ENCODE data around the gene SORCS2. TPM values are rescaled to one million over a fixed set of nuclear protein-coding genes. Genes with fewer than 3 reads are reported as not detected.

Gene SORCS2
- polyA plus RNA-seq, 1 donor from 2014 or later: not detected

DNA sequence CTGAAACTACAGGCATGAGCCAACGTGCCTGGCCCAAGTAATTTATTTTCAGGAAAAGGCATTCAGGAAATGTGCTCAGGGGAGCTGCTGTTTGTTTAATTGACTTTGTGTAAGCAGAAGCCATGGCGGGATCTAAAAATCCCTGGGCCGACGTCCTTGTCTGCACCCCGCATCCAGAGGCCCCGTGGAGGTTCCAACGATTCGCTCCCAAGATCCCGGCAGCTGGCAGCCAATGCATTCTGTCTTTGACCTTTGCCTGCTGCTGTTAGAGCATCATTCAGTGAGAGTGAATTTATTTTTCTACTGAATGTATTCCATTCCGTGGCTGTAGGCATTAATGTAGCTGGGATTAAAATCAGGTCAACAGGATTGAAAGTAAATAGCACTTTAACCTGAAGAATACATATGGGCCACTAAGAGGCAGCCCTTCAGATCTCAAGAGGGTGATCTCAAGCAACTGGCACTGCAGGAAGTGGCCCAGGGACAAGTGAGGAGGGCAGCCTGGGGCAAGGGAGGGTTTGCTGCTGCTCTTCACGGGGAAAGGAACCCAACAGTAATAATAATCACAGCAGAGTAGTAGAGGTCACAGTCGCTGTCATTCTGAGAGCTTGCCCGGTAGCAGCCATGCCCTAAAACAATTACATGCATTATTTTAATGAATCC lies 167.2 kb downstream of the SORCS2 start:
- Mint-ChIP-seq H3K4me1 (no peaks in the 10 kb centered on the region), H3K27me3 (no peaks in the 10 kb centered on the region), H3K36me3 (no peaks in the 10 kb centered on the region), H3K9me3 (peaks cover 0 to 3% (median 2%) of the 10 kb centered on the region in 3 donors), H3K4me3 (no peak overlapping the region), H3K27ac (no peak overlapping the region)

DNA sequence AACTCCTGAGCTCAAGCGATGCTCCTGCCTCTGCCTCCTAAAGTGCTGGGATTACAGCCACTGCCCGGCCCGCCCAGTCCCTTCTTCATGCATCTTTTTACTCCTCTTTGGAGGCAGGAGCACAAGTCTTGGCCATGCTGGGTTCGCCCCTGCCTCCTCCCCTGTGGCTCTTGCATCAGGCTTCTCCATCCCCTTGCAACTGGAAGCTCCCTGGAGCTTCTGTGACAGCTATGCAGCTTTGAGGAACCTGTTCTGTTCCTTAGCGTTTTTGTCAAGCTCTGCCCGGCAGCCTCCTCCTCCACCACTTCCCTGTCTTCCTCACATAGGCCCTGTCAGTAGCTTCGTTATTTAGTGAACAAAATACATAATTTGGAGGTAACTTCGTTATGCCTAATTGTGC lies 168.5 kb downstream of the SORCS2 start:
- peaks cover 0 to 3% (median 2%) of the 10 kb centered on the region in 3 donors for H3K9me3 Mint-ChIP-seq
- H3K27ac Mint-ChIP-seq: no peak overlapping the region
- H3K4me3 Mint-ChIP-seq: no peak overlapping the region
- H3K4me1 Mint-ChIP-seq: no peaks in the 10 kb centered on the region
- H3K27me3 Mint-ChIP-seq: no peaks in the 10 kb centered on the region
- H3K36me3 Mint-ChIP-seq: no peaks in the 10 kb centered on the region

DNA sequence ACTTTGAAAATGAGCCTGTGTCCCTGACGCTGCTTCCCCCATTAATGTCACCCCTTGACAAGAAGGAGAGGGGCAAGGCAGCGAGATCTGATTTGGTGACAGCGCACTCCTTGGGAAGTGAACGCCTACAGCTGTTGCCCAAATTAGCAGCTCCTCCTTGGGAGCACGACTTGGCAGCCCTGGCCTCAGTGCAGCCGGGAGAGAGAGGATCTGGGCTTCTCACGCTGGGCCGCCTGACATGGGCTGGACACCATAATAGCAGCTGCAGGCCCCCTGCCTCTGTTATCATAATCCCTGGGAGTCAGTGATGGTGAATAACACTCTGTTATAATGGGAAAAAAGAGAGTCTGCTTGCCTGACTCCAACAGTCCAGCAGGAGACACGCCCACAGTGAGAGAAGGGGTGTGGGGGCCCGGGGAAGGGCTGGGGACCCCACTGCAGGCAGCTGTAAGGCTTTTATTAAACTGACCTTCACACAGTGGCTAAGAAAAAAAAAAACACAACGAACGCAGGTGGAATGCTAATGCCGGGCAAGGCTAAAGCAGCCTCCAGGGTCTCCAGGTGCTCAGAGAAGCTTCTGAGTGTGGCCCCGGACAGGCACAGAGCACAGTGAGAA lies 169.1 kb downstream of the SORCS2 start:
- H3K27me3 Mint-ChIP-seq: no peaks in the 10 kb centered on the region
- no peaks in the 10 kb centered on the region for H3K36me3 Mint-ChIP-seq
- no peak overlapping the region for H3K27ac Mint-ChIP-seq
- no peak overlapping the region for H3K4me3 Mint-ChIP-seq
- H3K4me1 Mint-ChIP-seq: no peaks in the 10 kb centered on the region
- H3K9me3 Mint-ChIP-seq: peaks cover 0 to 3% (median 2%) of the 10 kb centered on the region in 3 donors

DNA sequence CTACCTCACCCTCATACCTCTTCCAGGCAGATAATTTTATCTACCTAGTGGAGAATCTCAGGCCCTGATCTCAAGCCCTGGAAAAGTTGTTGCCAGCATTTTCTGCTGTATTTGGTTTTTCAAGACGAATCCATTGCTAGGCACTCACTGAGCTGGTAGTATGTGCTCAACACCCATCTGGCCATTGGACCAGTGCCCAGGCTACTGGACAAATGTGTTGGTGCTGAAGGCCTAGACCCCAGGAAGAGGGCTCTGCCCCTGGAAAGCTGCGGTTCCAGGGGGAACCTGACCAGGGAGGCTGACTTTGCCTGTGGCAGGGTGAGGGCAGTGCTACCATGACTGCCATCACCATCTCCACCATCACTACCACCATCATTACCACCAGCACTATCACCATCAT lies 170.0 kb downstream of the SORCS2 start:
- Mint-ChIP-seq H3K9me3 (peaks cover 0 to 3% (median 2%) of the 10 kb centered on the region in 3 donors), H3K4me3 (no peak overlapping the region), H3K27me3 (no peaks in the 10 kb centered on the region), H3K36me3 (no peaks in the 10 kb centered on the region), H3K27ac (no peak overlapping the region), H3K4me1 (no peaks in the 10 kb centered on the region)

DNA sequence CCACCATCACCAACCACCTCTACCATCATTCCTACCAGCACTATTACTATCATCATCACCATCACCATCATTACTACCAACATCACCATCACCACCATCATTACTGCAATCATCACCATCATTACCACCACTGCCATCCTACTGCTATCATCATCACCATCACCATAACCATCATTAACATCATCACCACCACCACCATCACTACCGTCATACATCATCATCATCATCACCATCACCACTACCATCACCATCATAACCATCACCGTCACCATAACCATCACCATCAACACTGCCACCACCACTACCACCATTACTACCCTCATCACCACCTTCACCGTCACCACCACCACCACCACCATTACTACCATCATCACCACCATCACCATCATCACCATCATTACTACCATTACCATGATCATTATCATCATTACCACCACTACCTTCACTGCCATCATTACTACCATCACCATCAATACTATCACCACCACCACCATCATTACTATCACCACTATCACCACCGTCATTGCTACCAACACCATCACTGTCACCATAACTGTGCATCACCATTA lies 170.6 kb downstream of the SORCS2 start:
- peaks cover 0 to 3% (median 2%) of the 10 kb centered on the region in 3 donors for H3K9me3 Mint-ChIP-seq
- no peaks in the 10 kb centered on the region for H3K36me3 Mint-ChIP-seq
- no peak overlapping the region for H3K27ac Mint-ChIP-seq
- no peaks in the 10 kb centered on the region for H3K27me3 Mint-ChIP-seq
- no peaks in the 10 kb centered on the region for H3K4me1 Mint-ChIP-seq
- no peak overlapping the region for H3K4me3 Mint-ChIP-seq

DNA sequence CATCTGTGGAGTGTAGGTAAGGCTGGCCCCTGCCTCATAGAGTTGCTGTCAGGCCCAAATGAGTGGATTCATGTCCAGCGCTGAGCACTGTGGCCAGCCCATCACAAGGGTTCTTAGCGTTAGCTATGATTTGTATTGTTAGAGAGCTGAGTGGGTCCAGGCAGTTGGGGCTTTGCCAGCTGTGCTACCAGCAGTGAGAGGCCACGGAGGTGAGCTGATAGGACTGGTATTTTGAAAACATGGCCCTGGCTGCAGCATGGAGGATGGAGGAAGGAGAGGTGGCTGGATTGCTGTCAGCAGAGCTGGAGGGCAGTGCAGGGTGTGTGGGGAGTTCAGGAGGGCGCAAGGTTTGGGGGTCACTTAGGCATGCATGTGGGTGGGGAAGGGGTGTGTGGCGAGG lies 172.6 kb downstream of the SORCS2 start:
- Mint-ChIP-seq H3K4me1 (no peaks in the 10 kb centered on the region), H3K9me3 (peaks cover 0 to 2% (median 0%) of the 10 kb centered on the region in 3 donors), H3K27ac (no peak overlapping the region), H3K27me3 (no peaks in the 10 kb centered on the region), H3K4me3 (no peak overlapping the region), H3K36me3 (no peaks in the 10 kb centered on the region)

DNA sequence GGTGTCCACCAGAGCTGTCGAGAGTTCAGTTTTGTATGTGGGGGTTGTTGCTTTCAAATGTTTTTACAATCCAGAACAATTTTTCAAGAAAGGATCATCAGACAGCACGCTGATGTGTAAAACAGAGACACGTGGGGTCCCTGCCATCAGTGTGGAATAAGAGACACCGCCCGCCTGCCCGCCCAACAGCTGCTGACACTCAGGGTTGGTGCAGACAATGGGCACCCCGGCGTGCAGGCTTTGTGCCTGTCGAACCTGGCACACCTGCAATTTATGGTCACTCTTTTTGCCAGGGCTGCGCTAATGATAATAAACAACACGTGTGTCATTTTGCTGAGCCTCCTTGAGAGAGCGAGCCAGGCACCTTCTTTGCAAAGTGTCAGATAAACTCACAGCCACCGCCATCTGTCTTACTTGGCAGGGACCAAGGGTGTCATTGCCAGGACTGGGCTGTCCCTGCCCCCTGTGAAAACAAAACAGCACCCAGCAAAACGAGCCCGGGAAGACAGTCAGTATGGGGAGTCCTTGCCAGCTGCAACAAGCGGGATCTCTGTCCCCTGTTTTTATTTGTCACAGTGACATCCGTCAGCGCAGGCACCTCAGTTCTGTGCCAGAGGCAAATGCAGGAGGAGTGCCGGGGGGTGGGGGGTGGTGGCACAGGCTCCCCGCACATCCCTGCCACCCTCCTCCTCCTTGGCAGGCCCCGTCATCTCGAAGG lies 173.3 kb downstream of the SORCS2 start:
- Mint-ChIP-seq H3K27ac (no peak overlapping the region), H3K4me1 (no peaks in the 10 kb centered on the region), H3K4me3 (no peak overlapping the region), H3K27me3 (no peaks in the 10 kb centered on the region), H3K9me3 (peaks cover 0 to 2% (median 0%) of the 10 kb centered on the region in 3 donors), H3K36me3 (no peaks in the 10 kb centered on the region)

DNA sequence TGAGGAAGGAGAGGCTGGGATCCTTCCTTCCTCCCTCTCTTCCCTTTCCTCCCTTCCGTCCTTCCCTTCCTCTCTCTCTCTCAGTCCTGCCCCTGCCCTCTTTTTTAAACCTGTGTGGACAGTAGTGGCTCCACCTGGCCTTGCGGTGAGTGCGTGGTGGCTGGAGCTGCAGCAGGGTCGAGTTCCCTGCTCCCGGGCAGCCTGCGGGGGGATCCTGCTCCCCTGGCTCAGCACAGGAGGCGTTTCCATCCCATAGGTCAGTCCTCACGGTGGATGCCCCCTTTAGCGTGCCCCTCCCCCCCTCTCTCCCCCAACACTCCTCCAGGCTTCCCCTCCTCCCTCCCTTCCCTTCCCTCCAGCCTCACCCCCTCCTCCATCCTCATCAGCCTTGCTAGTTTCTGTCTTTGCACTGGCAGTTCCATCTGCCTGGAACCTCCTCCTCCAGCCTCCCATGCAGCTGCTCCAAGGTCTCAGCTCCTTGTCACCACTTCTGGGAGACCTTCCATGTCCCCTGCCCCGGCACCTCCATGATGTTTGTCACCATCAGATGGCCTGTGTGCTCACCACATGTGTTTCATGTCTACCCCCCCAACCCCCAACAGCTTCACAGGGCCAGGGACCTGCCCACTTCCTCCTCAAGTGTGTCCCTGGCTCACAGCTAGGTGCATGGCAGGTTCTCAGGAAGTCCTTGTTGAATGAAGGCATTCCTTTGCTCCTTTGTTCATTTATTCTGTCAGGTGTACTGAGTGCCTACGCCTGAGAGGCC lies 174.0 kb downstream of the SORCS2 start:
- no peaks in the 10 kb centered on the region for H3K4me1 Mint-ChIP-seq
- H3K4me3 Mint-ChIP-seq: no peak overlapping the region
- no peak overlapping the region for H3K27ac Mint-ChIP-seq
- H3K27me3 Mint-ChIP-seq: no peaks in the 10 kb centered on the region
- no peaks in the 10 kb centered on the region for H3K36me3 Mint-ChIP-seq
- H3K9me3 Mint-ChIP-seq: peaks cover 0 to 2% (median 0%) of the 10 kb centered on the region in 3 donors

DNA sequence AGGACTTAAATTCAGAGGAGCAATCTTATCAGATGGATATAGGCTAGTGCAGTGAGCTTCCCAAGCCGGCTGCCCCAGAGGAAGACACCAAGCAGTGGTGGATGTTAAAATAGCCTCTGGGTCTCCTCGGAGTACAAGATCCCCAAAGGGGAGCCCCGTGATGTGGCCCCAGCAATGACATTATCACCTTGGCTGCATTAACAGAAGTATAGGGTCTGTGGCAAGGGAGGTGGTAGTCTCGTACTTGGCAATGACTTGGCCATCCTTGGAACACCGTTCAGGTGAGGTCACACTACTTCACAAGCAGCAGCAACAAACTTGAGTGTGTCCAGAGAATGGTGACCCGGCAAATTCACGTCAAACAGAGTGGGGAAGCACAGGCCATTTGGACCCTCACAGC lies 174.6 kb downstream of the SORCS2 start:
- H3K9me3 Mint-ChIP-seq: peaks cover 0 to 2% (median 0%) of the 10 kb centered on the region in 3 donors
- H3K4me3 Mint-ChIP-seq: no peak overlapping the region
- H3K27me3 Mint-ChIP-seq: no peaks in the 10 kb centered on the region
- H3K4me1 Mint-ChIP-seq: no peaks in the 10 kb centered on the region
- no peaks in the 10 kb centered on the region for H3K36me3 Mint-ChIP-seq
- H3K27ac Mint-ChIP-seq: no peak overlapping the region

DNA sequence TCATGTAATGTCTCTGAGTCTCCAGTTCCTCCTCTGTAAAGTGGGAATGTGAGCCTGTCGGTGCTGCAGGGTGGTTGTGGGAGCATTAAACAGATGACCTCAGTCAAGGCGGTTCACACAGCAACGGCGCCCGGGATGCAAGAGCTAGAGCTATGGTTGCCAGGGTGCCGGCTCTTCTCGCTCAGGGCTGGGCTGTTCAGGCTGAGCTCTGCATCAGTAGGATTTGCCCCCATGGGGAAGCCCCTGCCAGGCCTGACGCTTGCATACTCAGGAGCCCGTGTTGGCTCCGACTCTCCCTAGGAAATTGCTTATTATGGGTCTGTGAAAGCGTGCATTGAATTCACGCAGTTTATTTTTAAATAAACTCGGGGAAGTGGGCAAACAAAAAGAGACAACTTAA lies 175.1 kb downstream of the SORCS2 start:
- no peak overlapping the region for H3K27ac Mint-ChIP-seq
- no peaks in the 10 kb centered on the region for H3K4me1 Mint-ChIP-seq
- H3K27me3 Mint-ChIP-seq: no peaks in the 10 kb centered on the region
- peaks cover 0 to 2% (median 0%) of the 10 kb centered on the region in 3 donors for H3K9me3 Mint-ChIP-seq
- no peaks in the 10 kb centered on the region for H3K36me3 Mint-ChIP-seq
- H3K4me3 Mint-ChIP-seq: no peak overlapping the region

DNA sequence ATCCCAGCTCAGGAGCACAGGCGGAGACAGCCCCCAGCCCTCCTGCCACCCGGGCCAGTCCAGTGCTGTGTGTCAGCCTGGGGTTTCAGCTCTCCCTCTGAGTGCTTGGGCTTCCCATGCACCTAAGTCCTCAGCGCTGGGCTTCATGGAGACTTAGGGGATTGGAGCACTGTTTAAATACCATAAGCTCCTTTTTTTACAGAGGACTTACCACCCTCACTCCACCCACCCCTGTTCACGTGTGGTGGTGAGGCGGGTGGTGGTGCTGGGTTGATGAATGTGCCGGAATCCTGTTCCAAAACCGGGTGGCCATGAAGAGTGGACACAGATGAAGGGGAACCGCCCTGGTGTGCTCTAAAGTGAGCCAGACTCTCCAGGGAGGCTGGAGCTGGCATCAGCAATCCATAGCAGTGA lies 175.5 kb downstream of the SORCS2 start:
- Mint-ChIP-seq H3K27ac (no peak overlapping the region), H3K9me3 (peaks cover 0 to 2% (median 0%) of the 10 kb centered on the region in 3 donors), H3K4me1 (no peaks in the 10 kb centered on the region), H3K36me3 (no peaks in the 10 kb centered on the region), H3K27me3 (no peaks in the 10 kb centered on the region), H3K4me3 (no peak overlapping the region)

DNA sequence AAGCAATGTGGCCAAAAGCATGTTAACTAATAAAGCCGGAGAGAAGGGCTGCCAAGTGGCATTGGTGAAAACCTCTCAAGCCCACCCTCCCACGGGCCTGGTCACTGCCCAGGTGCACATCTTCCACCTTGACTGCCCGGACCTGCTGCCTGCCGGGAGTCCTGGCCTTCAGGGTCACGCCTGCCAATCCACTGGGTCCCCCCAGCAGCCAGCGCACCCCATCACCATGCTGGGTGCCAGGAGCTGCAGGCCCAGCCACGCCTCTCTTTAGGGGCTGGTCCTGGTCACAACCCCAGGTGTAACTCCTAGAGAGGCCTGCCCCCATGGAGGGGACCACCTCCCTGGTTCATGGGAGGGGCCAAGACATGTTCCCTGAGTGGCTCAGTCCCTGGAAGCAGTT lies 176.0 kb downstream of the SORCS2 start:
- no peaks in the 10 kb centered on the region for H3K36me3 Mint-ChIP-seq
- peaks cover 0 to 2% (median 0%) of the 10 kb centered on the region in 3 donors for H3K9me3 Mint-ChIP-seq
- H3K4me1 Mint-ChIP-seq: no peaks in the 10 kb centered on the region
- no peaks in the 10 kb centered on the region for H3K27me3 Mint-ChIP-seq
- no peak overlapping the region for H3K27ac Mint-ChIP-seq
- H3K4me3 Mint-ChIP-seq: no peak overlapping the region

DNA sequence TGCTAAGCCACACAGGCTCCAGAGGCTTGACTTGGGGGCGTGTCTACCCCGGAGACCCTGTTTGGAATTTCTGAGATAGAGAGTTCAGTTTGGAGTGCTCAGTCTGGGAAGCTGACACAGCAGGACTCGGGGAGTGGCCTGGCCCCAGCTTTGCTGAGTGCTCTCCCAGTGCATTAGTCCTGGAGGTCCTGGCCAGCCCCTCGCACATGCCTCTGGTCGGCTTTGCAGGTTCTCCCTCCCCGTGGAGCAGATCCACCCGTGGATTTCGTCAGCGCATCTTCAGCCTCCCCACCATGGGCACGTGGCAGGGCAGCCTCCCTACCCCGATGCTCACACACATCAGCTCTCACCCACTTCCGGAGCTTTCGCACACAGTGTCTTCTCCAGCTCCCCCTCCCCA lies 177.2 kb downstream of the SORCS2 start:
- Mint-ChIP-seq H3K9me3 (no peaks in the 10 kb centered on the region), H3K36me3 (no peaks in the 10 kb centered on the region), H3K27ac (no peak overlapping the region), H3K27me3 (peaks cover 2% of the 10 kb centered on the region), H3K4me1 (no peaks in the 10 kb centered on the region), H3K4me3 (no peak overlapping the region)

DNA sequence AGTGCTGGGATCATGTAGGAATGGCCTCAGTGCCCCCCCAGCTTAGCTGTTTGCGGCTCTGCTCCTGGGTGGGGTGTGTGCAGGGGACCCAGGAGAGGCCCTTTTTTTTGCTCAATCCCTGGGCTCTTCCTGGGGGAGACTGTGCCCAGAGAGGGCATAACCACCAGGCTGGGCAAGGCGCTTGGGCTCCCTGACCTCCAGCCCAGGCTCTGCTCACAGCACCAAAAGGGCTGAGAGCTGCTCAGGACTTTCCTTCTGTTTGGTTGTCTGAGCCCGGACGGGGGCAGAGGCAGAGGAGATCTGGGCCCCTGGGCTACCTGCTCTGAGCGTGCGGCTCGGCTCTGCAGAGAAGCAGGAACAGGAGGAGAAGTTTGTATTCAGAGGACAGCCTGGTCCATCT lies 177.7 kb downstream of the SORCS2 start:
- Mint-ChIP-seq H3K27me3 (peaks cover 2% of the 10 kb centered on the region), H3K4me3 (no peak overlapping the region), H3K4me1 (no peaks in the 10 kb centered on the region), H3K36me3 (no peaks in the 10 kb centered on the region), H3K9me3 (no peaks in the 10 kb centered on the region), H3K27ac (no peak overlapping the region)
